ENCODE results near the gene MYDGF. TPM values are rescaled to one million over a fixed set of nuclear protein-coding genes. Genes with fewer than 3 reads are reported as not detected.

Gene MYDGF
- total and polyA plus RNA-seq, 5 donors: 21.7 to 48.2 (median 36.0) TPM

DNA sequence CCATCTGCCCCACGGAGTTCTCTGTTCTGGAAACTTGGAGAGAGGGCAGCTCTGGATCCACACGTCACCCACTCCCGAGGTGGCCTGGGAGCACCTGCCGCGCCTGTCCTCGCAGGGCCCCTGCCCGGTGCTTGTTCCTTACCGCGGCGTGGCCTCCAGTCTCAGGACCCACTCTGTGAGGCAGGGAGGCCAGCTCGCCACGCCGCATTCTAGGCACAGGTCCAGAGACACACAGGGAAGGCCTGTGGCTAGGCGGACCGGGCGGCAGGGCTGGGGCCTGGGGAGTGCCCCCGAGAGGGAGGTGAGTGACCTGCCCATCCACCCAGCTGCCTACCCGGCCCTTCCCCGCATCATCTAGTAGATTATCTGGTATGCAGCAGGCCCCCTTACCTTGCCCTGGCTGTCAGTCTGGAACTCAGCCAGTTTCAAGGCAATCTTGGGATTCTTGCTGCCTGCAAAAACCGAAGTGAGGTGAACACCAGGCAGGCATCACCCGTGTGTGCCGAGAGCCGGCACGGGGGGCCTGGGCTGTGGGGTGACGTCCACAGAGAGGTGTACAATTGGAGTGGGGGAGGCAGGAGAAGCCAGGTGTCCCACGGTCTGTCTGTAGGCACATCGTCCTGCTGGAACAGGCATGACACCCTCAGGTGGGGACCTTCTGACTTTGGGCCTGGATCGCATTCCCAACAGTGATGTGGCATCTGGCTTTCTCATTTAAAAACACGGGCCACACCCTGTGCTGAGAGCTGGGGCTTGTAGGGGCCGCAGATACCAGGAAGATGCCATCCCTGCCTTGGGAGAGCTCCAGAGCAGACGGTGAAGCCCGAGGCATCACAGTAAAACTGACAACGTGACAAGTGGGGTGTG, 29.9 kb upstream of the MYDGF start:
- Histone ChIP-seq H3K27me3 (ENCODE audit: control insufficient read depth, insufficient read depth) (no peaks in the 10 kb centered on the region), H3K4me1 (ENCODE audit: control insufficient read depth, insufficient read depth, low read length) (no peaks in the 10 kb centered on the region), H3K9me3 (ENCODE audit: control insufficient read depth, low read length) (no peaks in the 10 kb centered on the region), H3K27ac (ENCODE audit: low read length) (no peak overlapping the region), H3K4me3 (ENCODE audit: low read length) (no peak overlapping the region)
- ATAC-seq (no peak), DNase-seq (peak in 1 of 3 donors; percentile 47)
- intact Hi-C loops (cut with DNase I): no loop called here
- WGBS: 84% methylated on average over 33 of the region's 33 CpGs

DNA sequence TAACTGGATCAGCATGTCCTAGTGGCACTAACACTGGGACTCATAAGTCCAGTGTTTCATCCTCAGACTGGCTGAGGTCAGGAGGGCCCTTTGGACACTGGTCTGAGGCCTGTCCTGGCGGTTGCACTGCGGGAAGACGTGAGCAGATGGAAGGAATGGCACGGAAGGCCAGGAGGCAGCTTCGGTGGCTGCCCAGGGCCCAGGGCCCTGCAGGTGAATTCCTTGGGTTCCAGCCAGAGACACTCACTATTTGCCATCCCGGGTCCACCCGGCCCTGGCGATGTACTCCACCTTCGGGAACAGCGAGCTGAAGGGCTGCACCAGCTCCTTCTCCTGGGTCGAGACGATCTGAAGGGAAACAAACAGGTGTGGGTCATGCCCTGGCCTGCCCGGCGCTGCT, 27.2 kb upstream of the MYDGF start:
- H3K27me3 ChIP-seq (ENCODE audit: control insufficient read depth, insufficient read depth): no peaks in the 10 kb centered on the region
- DNase-seq (peak in 1 of 3 donors; percentile 37), ATAC-seq (no peak)
- no peak overlapping the region for H3K4me3 ChIP-seq (ENCODE audit: low read length)
- WGBS: 95% methylated on average over 14 of the region's 14 CpGs
- intact Hi-C loops (cut with DNase I): no loop called here
- H3K9me3 ChIP-seq (ENCODE audit: control insufficient read depth, low read length): no peaks in the 10 kb centered on the region
- no peaks in the 10 kb centered on the region for H3K4me1 ChIP-seq (ENCODE audit: control insufficient read depth, insufficient read depth, low read length)
- H3K27ac ChIP-seq (ENCODE audit: low read length): no peak overlapping the region

- intact Hi-C loops (cut with DNase I): no loop called here
- ATAC-seq (peak; percentile 40 to 63), DNase-seq (peak in 1 of 3 donors; percentile 69)
- no peaks in the 10 kb centered on the region for H3K4me1 ChIP-seq (ENCODE audit: control insufficient read depth, insufficient read depth, low read length)
- H3K27ac ChIP-seq (ENCODE audit: low read length): peak overlapping the region; percentile 61
- H3K27me3 ChIP-seq (ENCODE audit: control insufficient read depth, insufficient read depth): no peaks in the 10 kb centered on the region
- WGBS: 69% methylated on average over 19 of the region's 19 CpGs
- no peak overlapping the region for H3K4me3 ChIP-seq (ENCODE audit: low read length)
- no peaks in the 10 kb centered on the region for H3K9me3 ChIP-seq (ENCODE audit: control insufficient read depth, low read length)
These were observed 25.1 kb upstream of the MYDGF start for GRCh38 chr19:4695224-4695731.

- peak; percentile 48 to 72 (median 70) for DNase-seq
- 83% methylated on average over 22 of the region's 22 CpGs for WGBS
- no peaks in the 10 kb centered on the region for H3K4me1 ChIP-seq (ENCODE audit: control insufficient read depth, insufficient read depth, low read length)
- H3K27me3 ChIP-seq (ENCODE audit: control insufficient read depth, insufficient read depth): no peaks in the 10 kb centered on the region
- intact Hi-C loops (cut with DNase I): no loop called here
- no peaks in the 10 kb centered on the region for H3K9me3 ChIP-seq (ENCODE audit: control insufficient read depth, low read length)
- peak in 1 of 2 donors; percentile 24 for ATAC-seq
- H3K4me3 ChIP-seq (ENCODE audit: low read length): no peak overlapping the region
- H3K27ac ChIP-seq (ENCODE audit: low read length): peak overlapping the region; percentile 41
These were observed 24.3 kb upstream of the MYDGF start for GRCh38 chr19:4694211-4694987.

GRCh38 chr19:4693471-4694121, 23.5 kb upstream of the MYDGF start:
- no peaks in the 10 kb centered on the region for H3K4me1 ChIP-seq (ENCODE audit: control insufficient read depth, insufficient read depth, low read length)
- no peaks in the 10 kb centered on the region for H3K9me3 ChIP-seq (ENCODE audit: control insufficient read depth, low read length)
- no peak for DNase-seq
- H3K4me3 ChIP-seq (ENCODE audit: low read length): no peak overlapping the region
- no peaks in the 10 kb centered on the region for H3K27me3 ChIP-seq (ENCODE audit: control insufficient read depth, insufficient read depth)
- no peak for ATAC-seq
- H3K27ac ChIP-seq (ENCODE audit: low read length): no peak overlapping the region
- 91% methylated on average over 15 of the region's 15 CpGs for WGBS
- intact Hi-C loops (cut with DNase I): no loop called here

GRCh38 chr19:4693078-4693350, 22.9 kb upstream of the MYDGF start:
- Histone ChIP-seq H3K9me3 (ENCODE audit: control insufficient read depth, low read length) (no peaks in the 10 kb centered on the region), H3K4me1 (ENCODE audit: control insufficient read depth, insufficient read depth, low read length) (no peaks in the 10 kb centered on the region), H3K27me3 (ENCODE audit: control insufficient read depth, insufficient read depth) (no peaks in the 10 kb centered on the region), H3K4me3 (ENCODE audit: low read length) (no peak overlapping the region), H3K27ac (ENCODE audit: low read length) (no peak overlapping the region)
- DNase-seq (peak in 1 of 3 donors; percentile 55), ATAC-seq (no peak)
- 92% methylated on average over 7 of the region's 7 CpGs for WGBS
- intact Hi-C loops (cut with DNase I): no loop called here

DNA sequence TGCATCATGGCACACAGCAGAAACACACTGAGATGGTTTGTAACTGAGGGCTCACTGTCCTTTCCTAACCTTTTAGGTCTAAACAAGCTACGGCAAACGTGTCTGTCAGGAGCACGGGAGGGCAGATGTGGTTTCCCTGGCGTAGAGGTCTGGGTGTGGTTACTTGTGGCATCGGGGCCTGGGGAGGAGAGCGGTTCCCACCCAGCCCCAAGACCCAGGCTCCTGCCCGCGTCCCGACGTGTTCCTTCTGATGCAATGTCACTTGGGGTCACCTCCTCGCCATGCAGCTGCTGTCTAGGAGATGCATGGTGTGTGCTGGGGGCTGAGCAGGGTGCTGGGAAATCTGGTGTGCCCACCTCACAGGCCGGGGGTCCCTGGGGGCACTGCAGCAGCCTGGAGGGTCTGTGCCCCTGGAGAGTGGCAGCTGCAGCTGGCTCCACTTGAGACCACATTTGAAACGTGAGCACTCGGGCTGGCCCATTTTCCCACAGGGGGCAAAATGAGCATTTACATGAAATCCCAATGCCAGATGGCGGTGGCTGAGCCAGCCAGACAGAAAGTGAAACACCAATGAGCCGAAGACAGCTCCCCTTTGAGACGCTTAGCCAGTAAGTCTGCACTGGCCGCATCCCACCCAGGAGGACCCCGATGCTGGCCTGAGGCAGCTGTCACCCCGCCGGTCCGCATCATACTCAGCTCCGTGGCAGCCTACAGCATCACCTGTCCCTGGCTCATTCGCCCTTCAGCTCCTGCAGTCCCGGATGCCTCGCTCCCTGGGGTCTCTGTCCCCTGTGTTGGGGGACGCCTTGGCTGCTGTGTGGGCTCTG, 22.3 kb upstream of the MYDGF start:
- no peaks in the 10 kb centered on the region for H3K4me1 ChIP-seq (ENCODE audit: control insufficient read depth, insufficient read depth, low read length)
- no peak for DNase-seq
- 89% methylated on average over 27 of the region's 27 CpGs for WGBS
- no peak overlapping the region for H3K4me3 ChIP-seq (ENCODE audit: low read length)
- H3K27me3 ChIP-seq (ENCODE audit: control insufficient read depth, insufficient read depth): no peaks in the 10 kb centered on the region
- intact Hi-C loops (cut with DNase I): no loop called here
- H3K27ac ChIP-seq (ENCODE audit: low read length): no peak overlapping the region
- no peaks in the 10 kb centered on the region for H3K9me3 ChIP-seq (ENCODE audit: control insufficient read depth, low read length)
- no peak for ATAC-seq

DNA sequence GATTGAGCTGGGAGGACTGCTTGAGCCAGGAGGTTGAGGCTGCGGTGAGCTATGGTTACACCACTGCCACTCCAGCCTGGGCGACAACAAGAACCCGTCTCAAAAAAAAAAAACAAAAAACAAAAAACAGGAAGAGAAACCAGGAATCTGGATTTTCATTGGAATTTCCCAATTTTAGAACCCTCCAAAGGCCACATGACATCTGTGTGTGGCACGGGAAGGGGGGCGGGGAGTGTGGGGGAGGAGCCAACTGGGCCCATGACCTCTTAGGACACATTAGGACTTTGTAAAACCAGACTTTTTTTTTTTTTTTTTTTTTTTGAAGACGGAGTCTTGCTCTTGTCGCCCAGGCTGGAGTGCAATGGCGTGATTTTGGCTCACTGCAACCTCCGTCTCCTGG, 21.2 kb upstream of the MYDGF start:
- Histone ChIP-seq H3K4me1 (ENCODE audit: control insufficient read depth, insufficient read depth, low read length) (no peaks in the 10 kb centered on the region), H3K27ac (ENCODE audit: low read length) (no peak overlapping the region), H3K27me3 (ENCODE audit: control insufficient read depth, insufficient read depth) (no peaks in the 10 kb centered on the region), H3K9me3 (ENCODE audit: control insufficient read depth, low read length) (no peaks in the 10 kb centered on the region), H3K4me3 (ENCODE audit: low read length) (no peak overlapping the region)
- intact Hi-C loops (cut with DNase I): no loop called here
- DNase-seq: peak in 2 of 3 donors; percentile 79 to 84
- no peak for ATAC-seq
- 84% methylated on average over 9 of the region's 9 CpGs for WGBS

DNA sequence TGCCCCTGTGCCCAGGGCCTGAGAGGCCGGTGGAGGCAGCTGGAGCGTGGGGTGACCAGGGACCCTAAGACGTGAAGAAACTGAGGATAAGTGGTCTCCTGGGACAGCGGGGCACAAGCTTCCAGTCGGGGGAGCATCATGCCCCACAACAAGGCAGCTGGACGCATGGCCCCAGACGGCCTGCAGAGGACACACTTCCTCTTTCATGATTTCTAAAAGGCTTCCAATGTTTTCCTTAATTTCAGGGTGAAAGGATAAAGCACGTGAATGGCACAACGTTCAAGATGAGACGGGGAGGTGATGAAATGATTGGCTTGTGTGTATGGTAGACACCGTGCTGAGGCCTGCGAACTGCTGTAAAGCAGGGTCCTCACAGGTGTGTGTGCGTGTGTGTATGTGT, 20.2 kb upstream of the MYDGF start:
- intact Hi-C loops (cut with DNase I): no loop called here
- Histone ChIP-seq H3K9me3 (ENCODE audit: control insufficient read depth, low read length) (no peaks in the 10 kb centered on the region), H3K27me3 (ENCODE audit: control insufficient read depth, insufficient read depth) (no peaks in the 10 kb centered on the region), H3K4me3 (ENCODE audit: low read length) (no peak overlapping the region), H3K4me1 (ENCODE audit: control insufficient read depth, insufficient read depth, low read length) (no peaks in the 10 kb centered on the region), H3K27ac (ENCODE audit: low read length) (no peak overlapping the region)
- 79% methylated on average over 13 of the region's 13 CpGs for WGBS
- ATAC-seq (no peak), DNase-seq (peak in 1 of 3 donors; percentile 49)

DNA sequence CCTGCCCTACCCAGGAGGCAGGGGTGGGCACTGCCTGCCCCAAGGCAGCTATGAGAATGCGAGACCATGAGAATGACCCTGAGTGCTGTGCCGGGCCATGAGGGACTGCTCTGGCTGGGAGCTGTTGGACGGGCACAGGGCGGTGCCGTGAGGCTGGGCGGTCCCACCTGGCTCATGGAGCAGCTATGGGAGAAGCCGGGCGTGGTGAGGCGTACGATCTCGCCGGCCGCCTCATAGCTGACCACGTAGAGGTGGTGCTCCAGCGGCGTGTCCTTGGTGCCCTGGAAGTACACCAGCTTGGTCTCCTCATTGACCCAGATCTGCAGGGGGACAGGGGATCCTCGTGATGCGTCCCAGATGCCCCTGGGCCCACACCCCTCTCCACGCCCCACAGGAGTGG, 19.3 kb upstream of the MYDGF start:
- no peak overlapping the region for H3K27ac ChIP-seq (ENCODE audit: low read length)
- H3K4me1 ChIP-seq (ENCODE audit: control insufficient read depth, insufficient read depth, low read length): no peaks in the 10 kb centered on the region
- H3K4me3 ChIP-seq (ENCODE audit: low read length): no peak overlapping the region
- 95% methylated on average over 19 of the region's 19 CpGs for WGBS
- no peaks in the 10 kb centered on the region for H3K9me3 ChIP-seq (ENCODE audit: control insufficient read depth, low read length)
- ATAC-seq: no peak
- intact Hi-C loops (cut with DNase I): no loop called here
- peak in 1 of 3 donors; percentile 47 for DNase-seq
- no peaks in the 10 kb centered on the region for H3K27me3 ChIP-seq (ENCODE audit: control insufficient read depth, insufficient read depth)

Data from right cardiac atrium (tissue), 5 donors.